ENCODE data around the gene IL15RA.

IL15RA gene

DNA sequence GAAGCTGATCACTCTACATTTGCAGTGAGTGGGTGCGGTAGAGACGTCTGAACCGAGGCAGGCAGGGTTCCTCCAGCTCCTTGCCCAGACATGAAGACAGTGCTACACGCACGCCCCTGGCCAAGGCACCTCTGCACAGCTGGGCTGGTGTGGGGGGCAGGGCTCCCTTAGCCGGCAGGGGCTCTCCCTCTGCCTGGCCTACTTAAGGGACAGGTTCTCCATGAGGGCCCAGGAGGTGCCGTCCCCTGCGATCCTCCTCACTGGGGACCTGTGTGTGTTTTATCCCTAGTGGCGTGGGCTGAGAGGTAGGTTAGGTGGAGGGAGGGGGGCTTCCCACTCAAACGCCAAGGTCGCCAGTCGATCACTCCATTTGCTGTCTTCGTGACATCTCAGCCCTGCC, 35.3 kb downstream of the IL15RA start:
- no peak overlapping the region for H2AFZ ChIP-seq (ENCODE audit: low read depth)
- H3K4me2 ChIP-seq = no peak overlapping the region
- no peaks in the 10 kb centered on the region for H4K20me1 ChIP-seq (ENCODE audit: insufficient read depth)
- no peaks in the 10 kb centered on the region for H3K79me2 ChIP-seq (ENCODE audit: insufficient read depth, low read depth)
- H3K4me3 ChIP-seq (IDR thresholded peaks at IDR 0.05; ENCODE audit: insufficient read depth, low read depth, low read length) = no peak overlapping the region
- TF ChIP-seq, protein P1, sequence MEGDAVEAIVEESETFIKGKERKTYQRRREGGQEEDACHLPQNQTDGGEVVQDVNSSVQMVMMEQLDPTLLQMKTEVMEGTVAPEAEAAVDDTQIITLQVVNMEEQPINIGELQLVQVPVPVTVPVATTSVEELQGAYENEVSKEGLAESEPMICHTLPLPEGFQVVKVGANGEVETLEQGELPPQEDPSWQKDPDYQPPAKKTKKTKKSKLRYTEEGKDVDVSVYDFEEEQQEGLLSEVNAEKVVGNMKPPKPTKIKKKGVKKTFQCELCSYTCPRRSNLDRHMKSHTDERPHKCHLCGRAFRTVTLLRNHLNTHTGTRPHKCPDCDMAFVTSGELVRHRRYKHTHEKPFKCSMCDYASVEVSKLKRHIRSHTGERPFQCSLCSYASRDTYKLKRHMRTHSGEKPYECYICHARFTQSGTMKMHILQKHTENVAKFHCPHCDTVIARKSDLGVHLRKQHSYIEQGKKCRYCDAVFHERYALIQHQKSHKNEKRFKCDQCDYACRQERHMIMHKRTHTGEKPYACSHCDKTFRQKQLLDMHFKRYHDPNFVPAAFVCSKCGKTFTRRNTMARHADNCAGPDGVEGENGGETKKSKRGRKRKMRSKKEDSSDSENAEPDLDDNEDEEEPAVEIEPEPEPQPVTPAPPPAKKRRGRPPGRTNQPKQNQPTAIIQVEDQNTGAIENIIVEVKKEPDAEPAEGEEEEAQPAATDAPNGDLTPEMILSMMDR (conservative IDR thresholded peaks at IDR 0.05; ENCODE audit: low read depth, low read length) = no peak
- H3K4me1 ChIP-seq (ENCODE audit: low read depth, poor library complexity, severe bottlenecking) = peaks cover 17% of the 10 kb centered on the region
- no peak overlapping the region for H3K27ac ChIP-seq
- no peak overlapping the region for H3K9ac ChIP-seq
- no peaks in the 10 kb centered on the region for H3K36me3 ChIP-seq (ENCODE audit: insufficient read depth)
- no peaks in the 10 kb centered on the region for H3K27me3 ChIP-seq (ENCODE audit: insufficient read depth, low read depth)

DNA sequence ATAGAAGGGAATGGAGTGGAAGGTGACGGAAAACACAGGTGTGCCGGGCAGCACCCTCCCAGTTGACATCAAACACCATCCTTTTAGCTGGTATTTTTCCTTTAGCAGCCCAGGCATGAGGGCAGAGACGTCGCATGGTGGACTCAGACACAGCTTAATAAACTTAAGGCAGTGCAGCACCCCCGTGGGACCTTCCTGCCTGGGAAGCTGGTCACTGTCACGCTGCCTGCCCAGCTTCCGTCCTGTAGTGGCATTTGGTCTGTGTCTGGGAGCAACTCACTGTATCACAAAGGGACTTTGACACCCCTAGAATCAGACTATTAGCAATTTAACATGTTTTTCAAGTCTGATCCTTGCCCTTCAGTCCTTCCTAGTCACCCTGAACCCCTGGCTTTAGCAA, 35.8 kb downstream of the IL15RA start:
- Histone ChIP-seq H3K4me1 (ENCODE audit: low read depth, poor library complexity, severe bottlenecking) (peaks cover 17% of the 10 kb centered on the region), H3K27ac (no peak overlapping the region)

DNA sequence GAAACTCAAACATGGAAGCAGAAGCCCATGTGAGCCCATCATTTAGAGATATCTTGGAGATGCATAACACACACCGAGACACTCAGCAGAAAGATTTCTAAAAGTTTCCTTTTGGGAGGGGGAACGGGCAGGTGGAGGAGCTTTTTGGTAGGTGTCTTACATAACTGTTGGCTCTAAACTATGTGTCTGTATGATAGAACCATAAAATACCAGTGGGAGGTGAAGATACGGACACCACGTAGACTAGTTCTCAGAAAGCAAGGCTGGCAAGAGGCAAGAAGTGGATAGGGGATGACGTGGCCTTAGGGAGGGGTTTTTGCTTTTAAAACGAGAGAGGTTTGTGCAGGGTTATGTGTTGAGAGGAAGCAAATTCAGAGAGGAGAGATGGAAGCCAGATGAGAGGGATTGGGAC, 36.5 kb downstream of the IL15RA start:
- Histone ChIP-seq H3K9ac (no peak overlapping the region), H3K4me2 (no peak overlapping the region), H4K20me1 (ENCODE audit: insufficient read depth) (no peaks in the 10 kb centered on the region), H3K36me3 (ENCODE audit: insufficient read depth) (no peaks in the 10 kb centered on the region; the same call in 1 of the 2 replicates), H2AFZ (ENCODE audit: low read depth) (no peak overlapping the region), H3K4me3 (IDR thresholded peaks at IDR 0.05; ENCODE audit: insufficient read depth, low read depth, low read length) (no peak overlapping the region), H3K27ac (no peak overlapping the region), H3K4me1 (ENCODE audit: low read depth, poor library complexity, severe bottlenecking) (peaks cover 17% of the 10 kb centered on the region), H3K27me3 (ENCODE audit: insufficient read depth, low read depth) (no peaks in the 10 kb centered on the region), H3K79me2 (ENCODE audit: insufficient read depth, low read depth) (no peaks in the 10 kb centered on the region)
- TF ChIP-seq, protein P1 (conservative IDR thresholded peaks at IDR 0.05; ENCODE audit: low read depth, low read length) = no peak

More for the DNA sequence above, 35.8 kb downstream of the IL15RA start:
- H3K4me2 ChIP-seq = no peak overlapping the region
- H2AFZ ChIP-seq (ENCODE audit: low read depth) = no peak overlapping the region
- no peak overlapping the region for H3K9ac ChIP-seq
- TF ChIP-seq, protein P1 (conservative IDR thresholded peaks at IDR 0.05; ENCODE audit: low read depth, low read length) = no peak
- H3K27me3 ChIP-seq (ENCODE audit: insufficient read depth, low read depth) = no peaks in the 10 kb centered on the region
- H3K36me3 ChIP-seq (ENCODE audit: insufficient read depth) = no peaks in the 10 kb centered on the region; the same call in 1 of the 2 replicates
- no peaks in the 10 kb centered on the region for H3K79me2 ChIP-seq (ENCODE audit: insufficient read depth, low read depth)
- no peaks in the 10 kb centered on the region for H4K20me1 ChIP-seq (ENCODE audit: insufficient read depth)
- H3K4me3 ChIP-seq (IDR thresholded peaks at IDR 0.05; ENCODE audit: insufficient read depth, low read depth, low read length) = no peak overlapping the region

DNA sequence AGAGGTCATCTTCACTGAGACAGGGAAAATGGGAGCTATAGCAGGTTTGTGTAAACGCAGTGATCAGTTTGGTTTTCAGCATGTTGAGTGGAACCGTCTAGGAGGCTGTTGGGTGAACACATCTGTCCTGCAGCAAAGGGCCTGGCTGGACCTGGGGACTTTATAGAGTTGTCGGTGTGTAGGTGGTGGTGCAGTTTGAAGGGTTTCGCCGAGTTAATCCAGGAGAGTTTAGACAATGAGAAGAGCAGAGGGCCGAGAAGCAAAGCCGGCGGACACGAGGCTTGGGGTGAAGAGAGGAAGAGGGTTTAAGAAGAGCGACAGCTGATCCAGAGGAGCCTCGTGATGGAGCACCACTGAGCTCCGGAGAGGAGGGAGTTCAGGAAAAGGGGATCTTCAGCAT, 39.1 kb downstream of the IL15RA start:
- Histone ChIP-seq H3K9ac (no peak overlapping the region), H3K4me1 (ENCODE audit: low read depth, poor library complexity, severe bottlenecking) (peaks cover 17% of the 10 kb centered on the region), H3K4me3 (IDR thresholded peaks at IDR 0.05; ENCODE audit: insufficient read depth, low read depth, low read length) (no peak overlapping the region), H3K36me3 (ENCODE audit: insufficient read depth) (no peaks in the 10 kb centered on the region; the same call in 1 of the 2 replicates), H2AFZ (ENCODE audit: low read depth) (no peak overlapping the region), H3K27ac (no peak overlapping the region), H3K79me2 (ENCODE audit: insufficient read depth, low read depth) (no peaks in the 10 kb centered on the region), H3K4me2 (no peak overlapping the region), H3K27me3 (ENCODE audit: insufficient read depth, low read depth) (no peaks in the 10 kb centered on the region), H4K20me1 (ENCODE audit: insufficient read depth) (no peaks in the 10 kb centered on the region)
- TF ChIP-seq, protein P1 (conservative IDR thresholded peaks at IDR 0.05; ENCODE audit: low read depth, low read length) = no peak

All from KMS-11 (cell line).